WI38 (cell line): ENCODE results near the gene GOLIM4.
A peak's percentile ranks its signal among the peaks of the same experiment; 100 is the strongest.

Experiments
- H3K4me3 ChIP-seq: 2 replicates; pipeline ENCODE4 v1.5.1; 2011; ENCODE audit warnings: low read depth, mild to moderate bottlenecking, control low read depth, low read length
- TF ChIP-seq, protein P1 (sequence below): IDR thresholded peaks from 2 replicates; pipeline ENCODE4 v1.5.1; 2012; ENCODE audit warnings: low read depth, mild to moderate bottlenecking, control low read depth, low read length

GOLIM4 gene

DNA sequence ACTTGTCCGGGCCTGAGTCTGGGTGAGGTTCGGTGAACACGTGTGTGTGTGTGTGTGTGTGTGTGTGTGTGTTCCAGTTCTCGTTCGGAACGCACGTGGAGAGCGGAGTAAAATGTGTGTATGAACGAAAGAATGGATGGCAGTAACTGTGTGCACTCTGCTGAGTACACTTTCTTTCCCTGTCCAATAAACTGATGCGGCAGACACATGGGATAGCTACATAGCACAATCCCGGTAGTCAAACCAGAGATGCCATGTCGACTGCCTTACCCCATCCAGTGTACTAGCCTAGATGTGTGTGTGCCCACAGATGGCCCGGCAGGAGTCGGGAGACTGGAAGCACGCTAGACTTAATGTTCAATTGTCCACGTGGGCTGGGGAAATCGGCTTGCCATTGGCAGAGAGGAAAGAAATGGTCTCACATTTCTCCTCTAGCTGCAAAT, 507 bp upstream of the GOLIM4 start:
- H3K4me3 ChIP-seq: peak overlapping the region; percentile 76
- TF ChIP-seq, protein P1, sequence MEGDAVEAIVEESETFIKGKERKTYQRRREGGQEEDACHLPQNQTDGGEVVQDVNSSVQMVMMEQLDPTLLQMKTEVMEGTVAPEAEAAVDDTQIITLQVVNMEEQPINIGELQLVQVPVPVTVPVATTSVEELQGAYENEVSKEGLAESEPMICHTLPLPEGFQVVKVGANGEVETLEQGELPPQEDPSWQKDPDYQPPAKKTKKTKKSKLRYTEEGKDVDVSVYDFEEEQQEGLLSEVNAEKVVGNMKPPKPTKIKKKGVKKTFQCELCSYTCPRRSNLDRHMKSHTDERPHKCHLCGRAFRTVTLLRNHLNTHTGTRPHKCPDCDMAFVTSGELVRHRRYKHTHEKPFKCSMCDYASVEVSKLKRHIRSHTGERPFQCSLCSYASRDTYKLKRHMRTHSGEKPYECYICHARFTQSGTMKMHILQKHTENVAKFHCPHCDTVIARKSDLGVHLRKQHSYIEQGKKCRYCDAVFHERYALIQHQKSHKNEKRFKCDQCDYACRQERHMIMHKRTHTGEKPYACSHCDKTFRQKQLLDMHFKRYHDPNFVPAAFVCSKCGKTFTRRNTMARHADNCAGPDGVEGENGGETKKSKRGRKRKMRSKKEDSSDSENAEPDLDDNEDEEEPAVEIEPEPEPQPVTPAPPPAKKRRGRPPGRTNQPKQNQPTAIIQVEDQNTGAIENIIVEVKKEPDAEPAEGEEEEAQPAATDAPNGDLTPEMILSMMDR: no peak

DNA sequence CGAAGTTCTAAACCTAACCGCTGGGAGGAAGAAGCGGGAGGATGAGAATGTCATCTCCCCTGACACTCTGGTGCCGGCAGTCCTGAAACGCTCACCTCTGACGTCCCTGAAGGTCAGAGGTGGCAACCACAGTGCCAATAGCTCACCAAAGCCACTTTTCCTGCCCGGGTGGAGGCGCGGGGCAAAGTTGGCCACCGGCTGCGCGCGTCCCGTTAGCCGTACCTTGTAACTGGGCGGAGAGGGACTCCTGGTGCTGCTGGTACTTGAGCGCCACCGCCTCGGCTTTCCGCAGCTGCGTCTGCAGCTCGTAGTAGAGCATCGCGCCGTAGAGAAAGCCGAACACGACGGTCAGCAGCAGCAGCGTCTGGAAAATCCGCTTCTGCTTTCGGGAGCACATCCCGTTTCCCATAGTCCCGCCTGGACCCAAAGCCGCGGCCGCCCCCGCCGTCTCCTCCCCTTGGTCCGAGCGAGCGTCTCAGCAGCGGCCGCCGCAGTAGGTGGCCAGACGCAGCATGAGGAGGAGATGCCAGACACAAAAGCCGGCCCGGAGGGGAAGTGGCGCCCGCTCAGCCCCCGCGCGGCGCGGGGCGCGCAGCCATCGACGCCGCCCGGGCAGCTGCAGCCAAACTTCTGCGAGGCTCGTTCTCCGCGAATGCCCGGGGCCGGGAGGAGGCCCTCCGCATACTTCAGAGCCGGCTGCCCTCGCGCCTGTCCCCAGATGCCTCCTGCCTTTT, 680 bp downstream of the GOLIM4 start:
- H3K4me3 ChIP-seq: peak overlapping the region; percentile 76
- TF ChIP-seq, protein P1: no peak; the same call in 1 of the 2 replicates

DNA sequence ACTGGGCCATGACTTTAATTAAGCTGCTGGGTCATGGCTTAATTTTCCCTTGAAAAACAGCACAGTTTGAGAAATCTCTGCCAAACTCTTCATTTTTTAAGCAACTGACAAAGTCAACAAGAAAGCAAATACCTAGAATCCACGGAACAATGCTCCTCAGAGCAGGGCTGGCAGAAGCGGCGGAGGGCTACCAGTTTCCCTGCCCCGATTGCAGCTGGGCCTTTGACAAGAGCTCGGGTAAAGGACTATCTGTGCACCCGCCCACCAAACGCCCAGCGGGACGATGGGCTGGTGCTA, 1.2 kb downstream of the GOLIM4 start:
- TF ChIP-seq, protein P1: no peak; the same call in 1 of the 2 replicates
- H3K4me3 ChIP-seq: peak overlapping the region; percentile 76

DNA sequence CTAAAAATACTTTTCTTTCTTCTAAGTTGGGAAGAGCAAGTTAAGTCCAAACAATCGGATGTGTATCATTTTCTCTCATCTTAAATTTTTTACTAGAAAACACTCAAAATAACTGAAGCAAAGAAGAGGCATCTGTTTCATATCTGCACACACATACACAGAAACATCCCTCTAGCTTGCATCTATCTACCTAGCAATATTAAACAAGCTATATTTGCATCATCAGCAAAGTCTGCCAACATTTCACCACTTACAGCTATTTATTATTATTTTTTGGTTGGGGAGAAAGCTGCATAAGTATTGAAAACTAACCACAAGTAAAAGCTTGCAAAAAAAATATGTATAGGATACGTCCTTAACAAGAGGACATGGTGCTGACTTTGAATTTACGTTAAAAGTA, 1.9 kb downstream of the GOLIM4 start:
- peak overlapping the region; percentile 76 for H3K4me3 ChIP-seq
- TF ChIP-seq, protein P1: no peak

DNA sequence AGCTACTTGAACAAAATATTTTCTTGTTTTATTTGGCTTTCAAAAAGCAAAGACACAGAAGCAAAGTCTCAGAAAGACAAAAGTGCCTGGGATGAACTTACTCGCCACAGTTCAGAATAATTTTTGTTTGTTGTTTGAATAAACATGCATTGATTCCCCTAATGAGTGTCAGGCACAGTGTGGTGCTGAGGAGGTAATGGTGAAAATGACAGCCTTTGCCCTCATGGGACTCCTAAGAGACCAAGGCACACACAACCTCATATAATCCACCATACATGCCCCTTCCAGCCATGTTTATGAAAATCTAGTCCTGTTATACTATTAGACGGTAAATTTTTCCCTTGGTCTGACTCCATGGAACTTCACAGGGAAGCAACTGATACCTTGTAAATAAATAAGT, 2.5 kb downstream of the GOLIM4 start:
- H3K4me3 ChIP-seq: peak overlapping the region; percentile 76
- TF ChIP-seq, protein P1: no peak

DNA sequence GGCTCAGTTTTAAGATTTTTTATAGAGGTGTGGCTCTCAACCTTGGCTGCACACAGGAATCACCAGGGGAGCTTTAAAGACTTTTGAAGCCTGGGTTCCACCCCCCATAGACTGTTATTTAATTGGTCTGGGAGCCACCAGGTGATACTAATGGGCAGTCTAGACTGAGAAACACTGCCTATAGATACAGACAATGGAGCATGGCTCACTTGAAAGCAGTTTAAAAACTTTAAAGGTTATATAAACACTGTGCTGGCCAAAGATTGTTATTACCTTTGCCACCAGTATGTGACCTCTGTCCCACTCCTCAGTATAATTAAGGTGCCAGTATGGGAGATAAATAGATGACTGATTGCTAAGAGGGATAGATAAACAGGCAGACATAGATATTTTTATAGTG, 3.8 kb downstream of the GOLIM4 start:
- no peak overlapping the region for H3K4me3 ChIP-seq
- TF ChIP-seq, protein P1: no peak

DNA sequence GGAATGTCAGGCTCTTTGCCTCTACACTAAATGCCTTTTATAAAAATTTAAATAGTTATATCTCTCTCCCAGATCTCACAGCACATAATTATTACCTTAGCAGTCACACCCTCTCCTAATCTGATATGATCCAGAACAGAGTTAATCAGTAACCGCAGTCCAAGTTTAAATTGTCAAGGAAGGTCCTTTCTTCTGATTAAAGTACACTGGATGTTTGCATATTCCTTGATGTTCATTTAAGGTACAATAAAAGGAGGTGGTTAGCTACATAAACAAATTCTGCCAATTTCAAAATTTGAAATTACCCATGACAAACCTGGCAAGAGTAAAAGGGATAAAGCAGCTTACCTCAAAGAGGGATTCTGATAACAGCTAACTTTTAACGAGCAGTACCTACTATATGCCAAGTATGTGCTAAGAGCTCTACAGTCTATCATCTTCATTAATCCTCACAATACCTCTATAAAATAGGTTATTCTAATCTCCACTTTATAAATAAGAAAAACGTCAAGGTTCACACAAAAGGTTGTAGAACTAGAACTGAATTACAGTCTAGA, 4.3 kb downstream of the GOLIM4 start:
- H3K4me3 ChIP-seq: no peak overlapping the region
- TF ChIP-seq, protein P1: no peak
